HG03139 (cell line): ENCODE results near the gene FAM20A.

Experiments used
- ATAC-seq: cut with Tn5 transposase; IDR thresholded peaks from one replicate; pipeline ENCODE4 v1.9.1; 2021; ENCODE audit not compliant: unreplicated experiment

Gene FAM20A

DNA sequence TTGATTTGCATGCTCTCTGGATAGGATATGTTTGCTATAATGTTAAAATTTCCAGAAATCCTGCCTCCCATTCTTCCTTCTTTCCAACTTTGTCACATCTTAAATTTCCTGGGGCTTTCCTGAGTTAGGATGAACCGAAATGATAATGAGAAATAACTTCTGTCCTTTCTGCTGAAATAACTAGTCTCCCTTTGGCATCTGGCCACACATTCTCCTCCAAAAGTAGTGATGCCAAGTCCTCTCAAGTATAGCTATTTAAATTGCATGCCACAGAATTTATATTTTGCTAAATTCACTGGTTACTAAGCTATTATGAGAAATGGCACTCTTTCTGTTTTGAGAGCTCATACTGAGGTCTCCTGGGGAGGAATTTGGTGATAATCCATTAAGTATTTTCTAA is 30.6 kb downstream of the FAM20A start:
- no peak for ATAC-seq

DNA sequence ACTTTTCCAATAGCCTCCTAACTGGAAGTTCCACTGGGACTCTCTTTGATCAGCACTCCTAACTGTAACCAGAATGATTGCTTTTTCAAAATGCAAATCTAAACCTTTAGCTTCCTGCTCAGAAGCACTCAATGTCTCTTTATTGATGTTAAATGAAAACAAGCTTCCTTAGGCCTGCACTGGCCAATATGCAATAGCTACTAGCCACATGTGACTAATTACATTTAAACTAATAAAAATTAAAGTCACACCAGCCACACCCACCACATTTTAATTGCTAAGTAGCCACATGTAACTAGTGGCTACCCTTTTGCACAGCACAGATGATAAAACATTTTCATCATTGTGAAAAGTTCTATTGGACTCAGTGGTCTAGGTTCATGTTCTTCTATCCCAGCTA is 31.8 kb downstream of the FAM20A start:
- ATAC-seq: no peak

DNA sequence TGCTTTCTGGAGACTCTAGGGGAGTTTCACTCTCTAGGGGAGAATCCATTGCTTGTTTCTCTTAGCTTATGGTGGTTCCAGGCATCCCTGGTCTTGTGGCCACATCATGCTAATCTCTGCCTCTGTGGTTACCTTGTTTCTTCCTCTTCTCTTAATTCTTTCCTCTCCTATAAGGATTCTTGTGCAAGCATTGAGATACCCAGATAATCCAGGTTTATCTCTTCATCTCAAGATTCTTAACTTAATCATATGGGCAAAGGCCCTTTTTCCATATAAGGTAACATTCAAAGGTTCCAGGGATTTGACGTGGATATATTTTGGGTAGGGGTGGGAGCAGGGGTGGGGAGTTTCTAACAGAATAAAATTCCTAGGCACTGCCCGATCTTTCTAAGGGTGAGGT is 32.6 kb downstream of the FAM20A start:
- no peak for ATAC-seq

DNA sequence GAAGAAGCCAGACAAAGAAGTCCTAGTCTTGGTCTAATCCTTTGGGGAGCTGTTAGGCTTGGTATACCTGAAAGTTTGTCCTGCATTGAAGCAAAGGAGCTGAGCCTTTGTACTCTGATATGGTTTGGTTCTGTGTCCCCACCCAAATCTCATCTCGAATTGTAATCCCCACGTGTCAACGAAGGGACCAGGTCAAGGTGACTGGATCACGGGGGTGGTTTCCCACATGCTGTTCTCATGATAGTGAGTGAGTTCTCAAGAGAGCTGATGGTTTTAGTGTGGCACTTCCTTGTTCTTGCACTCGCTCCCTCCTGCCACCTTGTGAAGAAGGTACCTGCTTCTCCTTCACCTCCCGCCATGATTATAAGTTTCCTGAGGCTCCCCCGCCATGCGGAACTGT is 33.6 kb downstream of the FAM20A start:
- no peak for ATAC-seq

DNA sequence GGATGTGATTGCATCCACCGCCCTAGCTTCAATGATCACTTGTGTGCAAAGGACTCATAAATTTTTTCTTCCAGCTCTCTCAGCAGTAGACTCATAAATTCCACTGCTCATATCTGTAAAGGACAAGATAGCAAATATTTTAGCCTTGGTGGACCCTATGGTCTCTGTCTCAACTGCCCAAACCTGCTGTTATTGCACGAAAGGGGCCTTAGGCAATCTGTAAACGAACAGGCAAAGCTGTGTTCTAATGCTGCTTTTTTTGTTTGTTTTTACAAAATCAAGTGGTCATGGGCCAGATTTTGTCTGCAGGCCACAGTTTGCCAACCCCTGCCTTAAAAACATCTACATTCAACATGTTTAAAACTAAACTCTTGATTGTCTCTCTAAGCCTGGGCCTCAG is 34.1 kb downstream of the FAM20A start:
- no peak for ATAC-seq

DNA sequence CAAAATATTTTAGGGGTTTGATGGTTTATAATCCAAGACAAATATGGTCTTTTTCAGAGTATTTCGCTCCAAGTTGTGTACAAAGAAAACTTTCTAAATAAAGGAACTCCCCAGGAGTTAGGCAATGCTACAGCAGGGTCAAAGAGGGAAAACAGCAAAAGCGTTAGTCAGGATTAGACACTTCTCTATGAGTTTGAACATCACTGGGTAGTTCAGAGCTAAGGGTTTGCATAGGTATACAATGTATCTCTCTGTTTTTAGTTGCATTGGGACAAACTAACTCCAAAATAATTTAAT is 34.8 kb downstream of the FAM20A start:
- ATAC-seq: no peak

DNA sequence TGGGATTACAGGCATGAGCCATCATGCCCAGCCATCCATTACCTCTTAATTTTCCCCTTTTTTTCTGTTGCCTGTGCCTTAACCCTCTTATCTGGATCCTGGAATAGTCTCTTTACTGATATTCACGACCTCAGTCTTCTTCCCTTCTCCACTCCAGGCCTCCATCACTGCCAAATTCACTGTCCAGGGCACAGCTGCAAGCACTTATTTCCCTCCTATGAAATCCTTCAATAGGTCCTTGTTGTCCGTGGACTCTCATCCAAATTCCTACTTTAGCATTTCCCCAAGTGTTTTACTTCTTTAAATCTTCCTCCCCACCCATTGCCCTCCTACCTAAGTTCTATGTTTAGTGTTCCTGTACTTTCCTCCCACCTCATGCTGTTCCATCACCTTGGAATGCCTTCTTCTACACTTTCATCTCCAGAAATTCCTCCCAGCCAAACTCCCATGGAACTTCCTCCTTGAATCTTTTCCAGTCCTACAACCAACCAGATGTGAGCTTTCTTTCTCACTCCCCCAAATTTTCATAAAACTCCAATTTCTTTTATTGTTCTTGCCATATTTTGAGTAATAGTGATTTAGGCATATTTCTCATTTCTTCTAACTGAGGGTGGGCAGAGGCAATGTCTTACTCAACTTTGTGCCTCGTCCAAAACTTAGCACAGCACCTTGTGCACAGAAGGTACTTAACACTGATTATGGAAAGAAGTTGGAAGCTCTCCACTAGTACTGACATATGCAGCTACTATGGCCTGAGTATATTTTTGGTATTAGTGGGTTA is 35.3 kb downstream of the FAM20A start:
- no peak for ATAC-seq

DNA sequence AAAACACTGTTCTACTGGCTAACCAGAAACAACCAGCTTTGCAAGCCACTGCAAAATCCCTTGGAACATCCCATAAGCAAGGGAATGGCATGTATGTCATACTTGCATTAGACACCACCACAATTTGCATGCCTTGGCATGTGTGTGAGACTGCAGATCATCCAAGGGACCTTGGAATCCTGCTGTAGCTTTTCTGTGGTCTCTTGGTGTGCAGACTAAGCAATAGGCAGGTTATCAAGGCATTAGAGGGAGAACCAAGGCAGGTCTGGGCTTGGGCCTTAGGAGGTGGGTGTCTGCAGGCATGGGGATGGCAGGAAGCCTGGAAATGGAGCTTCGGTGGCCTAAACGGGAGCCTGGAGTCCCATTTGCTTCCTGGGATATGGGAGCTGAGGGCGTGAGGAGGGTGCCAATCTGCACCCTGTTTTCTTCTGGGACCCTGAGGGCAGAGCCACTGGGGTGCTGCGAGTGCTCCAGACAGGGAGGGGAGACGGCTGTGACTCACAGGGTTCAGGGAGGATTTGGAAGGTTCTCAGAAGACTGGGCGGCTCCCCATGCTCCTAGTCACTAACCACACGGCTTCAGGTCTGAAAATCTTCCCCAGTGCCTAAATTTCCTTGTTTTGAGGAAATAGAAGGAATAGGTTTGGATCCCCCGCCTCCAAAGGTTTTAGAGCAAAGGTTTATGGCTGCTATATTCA is 36.6 kb downstream of the FAM20A start:
- ATAC-seq: no peak

DNA sequence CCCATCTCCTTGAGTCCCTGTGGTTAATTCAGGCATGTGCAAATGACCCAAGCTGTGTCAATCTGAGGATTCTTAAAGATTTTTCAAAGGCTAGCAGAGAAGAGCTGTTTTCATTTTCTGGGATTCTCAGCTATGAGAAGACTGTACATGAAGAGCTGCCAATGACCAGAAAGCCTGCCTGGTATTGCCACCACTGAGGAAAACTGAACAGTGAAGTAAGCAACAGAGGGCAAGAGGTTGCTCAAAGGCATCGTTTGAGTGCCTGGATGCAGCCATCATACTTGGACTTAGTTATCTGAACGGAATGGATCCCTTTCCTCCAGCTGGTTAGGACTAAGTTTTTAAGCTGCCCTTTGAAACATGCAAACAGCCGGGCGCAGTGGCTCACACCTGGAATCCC is 38.4 kb downstream of the FAM20A start:
- ATAC-seq: no peak

DNA sequence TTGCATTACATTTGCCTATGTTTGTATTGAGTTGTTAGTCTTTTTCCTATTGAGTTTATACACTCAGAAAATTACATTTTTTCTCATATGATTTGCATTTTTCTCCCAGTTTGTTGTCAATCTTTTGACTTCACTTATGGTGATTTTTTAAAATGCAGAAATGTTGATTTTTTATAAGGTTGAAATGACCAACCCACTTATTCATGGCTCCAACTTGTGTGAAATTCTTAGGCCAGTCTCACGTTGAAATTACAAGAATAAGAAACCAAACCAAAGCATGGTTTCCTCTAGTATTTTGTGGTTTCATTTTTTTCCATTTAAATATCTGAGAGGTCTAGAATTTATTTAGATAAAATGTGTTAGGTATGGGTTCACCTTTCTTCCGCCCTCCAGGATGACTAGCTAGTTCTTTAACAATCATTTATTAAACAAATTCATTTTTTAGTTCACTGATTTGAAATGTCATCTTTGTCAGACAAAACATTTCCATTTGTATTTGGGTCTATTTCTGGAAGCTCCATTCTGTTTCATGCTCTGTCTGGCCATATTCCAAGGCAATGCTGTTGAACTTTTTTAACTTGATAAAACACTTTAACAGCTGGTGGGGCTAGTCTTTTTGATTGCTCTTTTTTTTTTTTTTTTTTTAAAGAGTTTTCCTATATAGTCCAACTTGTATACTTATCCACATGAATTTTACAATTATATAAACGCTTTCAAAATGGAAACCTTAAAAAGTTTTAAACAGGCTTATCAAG is 40.0 kb downstream of the FAM20A start:
- no peak for ATAC-seq

DNA sequence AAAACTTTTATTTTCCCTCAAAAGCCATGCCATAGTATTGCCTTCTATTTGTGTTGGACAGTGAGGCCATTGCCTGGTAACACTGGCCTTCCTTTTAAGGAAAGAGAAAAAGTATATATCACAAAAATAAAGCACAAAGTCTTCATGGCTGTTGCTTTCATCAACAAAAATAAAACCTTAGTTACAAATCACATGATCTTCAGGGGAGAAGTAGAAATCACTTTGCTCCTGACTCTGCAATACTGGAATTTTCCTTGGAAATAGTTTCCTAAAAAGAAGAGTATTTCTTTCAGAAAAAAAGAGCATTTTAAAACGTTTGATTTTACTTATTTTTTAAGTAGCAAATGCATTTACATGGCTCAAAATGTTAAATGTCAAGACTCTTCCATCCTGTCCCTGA is 41.9 kb downstream of the FAM20A start:
- ATAC-seq: no peak

DNA sequence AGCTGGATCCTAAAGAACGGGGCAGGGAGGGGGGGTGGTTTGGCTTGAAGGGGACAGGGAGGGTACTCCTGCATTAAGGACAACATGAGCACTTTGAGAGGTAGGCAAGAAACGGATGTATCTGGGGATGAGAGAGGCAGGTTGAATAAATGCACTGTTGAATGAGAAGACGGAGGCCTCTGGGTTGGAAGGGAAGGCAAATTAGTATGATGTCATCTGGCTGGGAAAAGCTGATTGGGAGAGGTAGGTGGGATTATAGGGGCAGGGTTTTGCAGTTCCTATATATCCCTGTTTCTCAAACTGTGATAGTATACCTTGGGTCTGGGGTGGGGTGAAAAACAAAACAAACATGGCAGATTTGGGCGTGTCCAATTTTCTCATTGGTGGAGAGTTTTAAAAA is 44.6 kb downstream of the FAM20A start:
- ATAC-seq: no peak

DNA sequence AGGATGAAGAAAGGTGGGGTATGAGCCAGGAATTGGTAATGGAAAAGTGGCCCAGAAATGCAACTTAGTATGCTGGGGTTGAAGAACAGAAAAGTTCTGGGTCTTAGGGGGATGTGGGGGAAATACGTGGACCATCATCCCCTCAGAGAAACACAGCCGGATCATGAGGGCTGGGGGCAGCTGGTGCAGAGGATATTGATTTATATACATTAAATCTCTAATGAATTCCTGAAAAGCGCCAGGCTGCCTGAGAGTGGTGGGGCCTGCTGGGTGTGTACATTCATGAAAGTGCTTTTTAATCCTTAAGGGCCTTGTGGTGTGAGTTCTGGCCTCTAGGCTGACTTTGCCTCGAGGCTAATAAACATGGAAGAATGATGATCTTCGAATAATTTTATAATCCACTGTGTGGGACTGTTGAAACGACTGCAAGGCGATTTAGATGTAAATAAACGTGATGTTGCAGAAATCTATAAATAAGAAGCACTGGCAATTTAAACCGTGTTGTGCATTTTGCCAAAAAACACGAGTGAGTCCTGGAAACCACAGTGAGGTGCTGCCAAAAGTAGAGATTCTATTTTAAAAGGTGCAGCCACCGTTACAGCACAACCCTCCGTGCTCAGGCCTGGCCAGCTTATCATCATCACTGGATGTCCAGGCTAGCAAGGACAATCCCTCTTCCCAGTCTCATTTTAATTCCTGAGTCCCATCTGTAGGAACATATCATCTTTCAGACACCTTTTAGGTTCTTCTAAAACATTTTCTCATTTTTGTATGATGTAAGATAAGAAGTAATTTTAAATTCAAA is 56.9 kb downstream of the FAM20A start:
- ATAC-seq: no peak

DNA sequence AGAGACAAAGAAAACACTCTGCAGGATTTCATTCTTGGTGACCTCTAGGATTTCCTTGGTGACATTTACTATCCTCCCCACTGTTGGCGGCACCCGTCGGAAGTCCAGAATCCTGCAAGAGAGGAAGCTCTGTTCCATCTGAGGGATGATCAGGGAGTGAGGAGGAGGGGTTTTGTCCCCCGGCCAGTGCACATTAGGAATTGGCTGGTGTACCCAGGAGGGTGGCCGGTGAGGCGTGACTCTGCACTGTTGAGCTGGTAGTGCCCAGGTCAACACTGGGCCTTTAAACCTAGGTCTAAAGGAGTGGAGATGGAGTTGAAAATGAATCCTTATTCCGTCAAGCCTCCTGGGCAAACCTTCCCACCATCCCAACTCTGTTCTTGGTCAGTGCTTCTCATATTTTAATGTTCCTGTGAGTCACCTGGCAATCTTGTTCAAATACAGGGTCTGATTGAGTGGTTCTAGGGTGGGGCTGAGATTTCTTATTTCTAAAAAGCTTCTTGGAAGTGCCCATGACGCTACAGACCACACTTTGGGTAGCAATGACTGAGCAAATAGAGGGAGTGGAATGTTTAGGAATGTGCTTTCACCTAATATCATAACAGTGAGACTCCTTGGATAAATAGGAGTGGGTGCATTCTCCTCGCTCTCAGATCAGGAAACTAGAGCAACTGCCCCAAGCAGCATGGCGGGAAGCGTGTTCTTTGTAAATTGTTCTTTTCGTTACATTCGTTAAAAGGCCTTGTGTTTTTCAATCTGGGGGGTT is 58.3 kb downstream of the FAM20A start:
- no peak for ATAC-seq

DNA sequence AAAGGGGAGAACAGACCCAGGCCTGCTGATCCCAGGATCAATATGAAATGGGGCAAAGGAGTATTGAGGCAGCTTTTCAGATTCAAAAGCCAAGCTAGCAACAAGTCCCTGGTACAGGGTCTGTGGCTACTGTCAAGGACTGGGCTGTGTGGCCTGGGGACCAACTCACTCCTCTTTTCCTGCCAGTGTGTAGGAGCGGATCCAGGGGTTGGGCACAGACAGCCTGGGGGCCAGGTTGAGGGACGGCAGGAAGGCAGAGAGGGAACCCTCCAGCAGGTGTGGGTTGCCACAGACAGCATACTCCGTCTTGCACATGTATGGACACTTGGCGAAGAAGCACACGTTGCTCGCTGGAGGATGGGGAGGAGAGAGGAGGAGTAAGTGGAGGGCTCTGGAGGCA is 59.4 kb downstream of the FAM20A start:
- no peak for ATAC-seq

DNA sequence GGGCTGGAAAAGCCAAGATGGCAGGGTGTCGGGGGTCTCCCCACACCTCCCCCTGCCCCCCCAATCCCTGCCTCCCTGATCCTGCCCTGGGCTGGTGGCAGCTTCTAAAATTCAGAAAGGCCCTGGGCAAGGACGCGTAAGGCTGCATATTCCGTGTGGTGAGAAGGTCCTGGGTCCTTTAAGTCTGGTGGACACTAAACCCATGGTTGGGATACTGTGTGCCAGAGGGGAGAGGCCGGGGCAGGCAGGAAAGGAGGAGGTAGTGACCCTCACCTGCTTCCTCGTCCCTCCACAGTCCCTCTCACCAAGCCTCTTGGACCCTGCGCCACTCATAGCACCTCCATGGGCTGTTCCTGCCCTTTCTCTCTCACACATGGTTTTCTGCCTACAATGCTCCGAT is 60.2 kb downstream of the FAM20A start:
- ATAC-seq: no peak

DNA sequence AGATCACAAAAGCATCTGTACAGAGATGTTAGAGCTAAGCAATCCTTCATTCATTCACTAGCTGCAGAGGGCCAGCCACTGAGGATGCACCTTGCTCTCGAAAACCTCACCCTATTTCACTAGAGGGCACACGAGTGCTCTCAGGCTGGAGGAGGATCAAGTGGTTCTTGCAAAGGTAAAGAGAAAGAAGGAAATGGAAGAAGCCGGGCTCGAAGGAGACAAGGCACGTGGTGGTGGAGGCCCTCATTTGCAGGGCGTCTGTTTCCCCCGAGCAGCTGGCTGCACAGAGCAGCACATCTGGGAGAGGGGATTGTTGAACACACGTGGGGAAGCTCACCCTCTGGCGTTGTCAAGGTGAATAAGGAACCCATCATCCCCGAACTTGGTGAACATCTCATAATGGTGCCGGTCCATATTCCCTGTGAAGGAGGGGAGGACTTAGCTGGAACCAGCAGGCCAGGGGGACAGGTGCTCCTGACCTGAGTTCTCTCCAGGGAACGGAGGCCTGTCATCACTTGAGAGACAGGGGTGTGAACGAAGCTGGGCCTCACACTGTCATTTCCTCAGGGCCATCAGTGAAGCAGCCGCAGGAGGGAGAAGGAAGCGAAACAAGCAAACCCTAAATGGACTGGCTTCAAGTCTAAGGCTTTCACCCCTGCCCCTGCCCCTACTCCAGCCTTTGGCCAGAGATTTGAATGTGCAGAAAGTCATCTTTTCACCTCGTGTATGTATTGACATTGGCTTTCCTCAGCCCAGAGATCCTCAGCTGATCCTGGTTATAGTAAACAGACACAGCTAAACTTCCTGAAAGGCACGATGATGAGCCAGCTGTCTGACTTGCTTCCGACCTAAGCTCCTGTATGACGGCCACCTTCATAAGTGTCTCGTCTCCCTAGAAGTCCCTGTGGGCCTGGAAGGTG is 61.4 kb downstream of the FAM20A start:
- no peak for ATAC-seq

DNA sequence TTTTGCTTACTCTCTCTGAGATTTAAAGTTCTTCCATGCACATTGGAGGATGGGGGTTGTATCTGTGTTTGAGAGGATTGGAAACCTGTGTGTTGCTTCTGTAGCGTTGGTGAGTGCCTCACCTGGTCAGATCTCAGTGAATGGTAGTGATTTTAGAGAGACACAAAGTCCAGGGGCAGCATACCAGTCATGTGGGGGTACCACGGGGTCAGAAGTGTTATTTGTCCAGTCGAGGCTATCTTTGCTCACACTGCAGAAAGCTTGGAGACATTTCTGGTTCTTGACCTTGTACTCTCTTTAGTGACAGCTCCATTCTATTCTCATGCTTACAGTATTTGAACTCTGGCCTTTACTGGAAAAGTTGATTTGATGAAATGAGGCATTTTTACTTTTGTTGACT is 65.2 kb downstream of the FAM20A start:
- no peak for ATAC-seq

DNA sequence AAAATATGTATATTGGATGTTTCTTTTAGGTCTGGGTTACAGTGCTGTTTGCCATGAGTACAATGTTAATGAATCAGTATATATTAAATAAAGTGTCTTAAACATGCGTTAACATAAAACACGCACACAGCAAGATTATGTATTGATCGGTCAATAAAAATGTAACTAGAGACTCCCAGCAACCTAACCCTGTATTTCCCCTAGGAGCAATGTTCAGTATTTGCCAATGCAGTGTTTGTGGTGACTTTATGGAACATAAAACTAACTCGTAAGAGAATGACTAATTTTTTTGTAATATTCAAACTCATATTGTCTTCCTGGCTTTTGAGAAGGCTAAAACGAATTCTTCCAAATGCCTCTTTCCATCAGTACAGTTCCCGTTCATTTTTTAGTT is 66.5 kb downstream of the FAM20A start:
- no peak for ATAC-seq
